SU-DHL-6 (cell line): ENCODE measurements around the gene LZTR1.

Experiments
- CTCF ChIP-seq: fragments of 200-600 bp; sonication (generic); IDR thresholded peaks from one replicate; pipeline ENCODE4 v1.5.1; 2017; ENCODE audit warnings: antibody characterized with exemption, mild to moderate bottlenecking, low read length, moderate library complexity; ENCODE audit not compliant: insufficient read depth, poor library complexity, severe bottlenecking
- EZH2phosphoT487 ChIP-seq: fragments of 200-600 bp; sonication (generic), shearing (Covaris generic); conservative IDR thresholded peaks from 2 replicates; pipeline ENCODE4 v1.6.1; 2018; ENCODE audit warnings: mild to moderate bottlenecking, antibody characterized with exemption, low read length, moderate library complexity, mixed read lengths

DNA sequence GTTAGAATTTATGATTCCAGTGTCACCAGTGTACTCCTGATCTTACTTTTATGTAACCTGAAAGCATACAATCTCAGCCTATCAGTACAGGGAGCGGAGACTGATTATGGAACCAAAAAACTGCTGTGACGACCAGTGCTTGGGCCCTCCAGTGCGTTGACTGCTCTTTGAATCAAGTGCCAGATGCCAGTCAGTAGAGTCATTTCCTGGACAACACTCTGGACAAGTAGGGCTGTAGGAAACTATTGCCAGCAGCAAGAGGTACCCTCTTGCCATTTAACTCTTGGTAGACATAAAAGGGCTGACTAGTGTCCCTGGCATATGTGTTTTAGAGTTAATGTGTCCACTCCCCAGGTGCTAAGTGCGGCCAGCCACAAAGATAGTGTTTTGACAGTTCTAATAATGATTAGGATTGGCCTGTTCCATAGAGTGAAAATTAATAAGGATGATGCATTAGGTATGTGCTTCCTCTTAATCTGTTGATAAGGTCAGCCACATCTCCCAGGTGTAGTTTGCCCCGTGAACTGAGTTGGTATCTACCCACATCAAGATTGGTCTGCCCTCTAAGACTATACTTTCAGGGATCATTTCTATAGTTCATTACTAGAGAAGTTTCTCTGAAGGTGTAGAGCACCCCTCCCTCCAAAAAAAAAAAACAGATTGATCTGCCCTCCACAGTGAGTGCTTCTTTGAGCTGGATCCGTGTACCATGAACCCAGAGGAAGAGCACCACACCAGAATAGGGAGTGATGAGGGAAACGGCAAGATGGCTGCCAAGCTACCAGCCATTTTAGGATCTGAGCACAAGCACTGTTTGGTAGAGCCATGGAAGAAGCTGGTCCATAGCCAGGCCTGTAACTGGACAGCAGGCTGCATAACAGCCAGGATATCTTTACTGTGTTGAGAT lies 35.8 kb upstream of the LZTR1 start:
- TF ChIP-seq CTCF (no peak), EZH2phosphoT487 (no peak)
